HepG2 (cell line): ENCODE results near the gene KIF24. TPM values are rescaled to one million over a fixed set of nuclear protein-coding genes. Genes with fewer than 3 reads are reported as not detected.
A peak's percentile ranks its signal among the peaks of the same experiment; 100 is the strongest.

Experiments
- EP300 ChIP-seq, 3 experiments: sonication (generic) in 1 of 3; formaldehyde crosslinking in 1 of 3; IDR thresholded peaks; 2 replicates each; pipeline versions ENCODE4 v1.5.1 to v1.6.1; 2011 to 2020; ENCODE audit warnings: low read depth in 2 of 3, low read length in 2 of 3, borderline replicate concordance in 1 of 3, improper control_type of control experiment in 1 of 3, mild to moderate bottlenecking in 1 of 3, missing genetic modification reagents in 1 of 3, moderate library complexity in 1 of 3
- HNF4G ChIP-seq, 2 experiments: sonication (generic) in 1 of 2; formaldehyde crosslinking in 1 of 2; IDR thresholded peaks; 2 replicates each; pipeline versions ENCODE4 v1.4.0 to v1.6.1; 2011 to 2020; ENCODE audit warnings: borderline replicate concordance in 2 of 2, low read depth in 2 of 2, mild to moderate bottlenecking in 2 of 2, low read length in 1 of 2, missing genetic modification reagents in 1 of 2, moderate library complexity in 1 of 2
- ISX ChIP-seq: sonication (generic); formaldehyde crosslinking; conservative IDR thresholded peaks from 2 replicates; pipeline ENCODE4 v1.5.0; 2020; ENCODE audit warnings: missing genetic modification reagents
- POLR2A ChIP-seq, 2 experiments: IDR thresholded peaks; 2 replicates each; pipeline ENCODE4 v1.6.1; 2011; ENCODE audit warnings: low read depth in 2 of 2, low read length in 2 of 2, mild to moderate bottlenecking in 1 of 2, moderate library complexity in 1 of 2; ENCODE audit not compliant: insufficient read depth in 1 of 2
- U2AF2 ChIP-seq: fragments of 200-400 bp; formaldehyde crosslinking; IDR thresholded peaks from 2 replicates; pipeline ENCODE4 v1.6.1; 2017; ENCODE audit warnings: low read depth, mild to moderate bottlenecking, low read length
- XBP1 ChIP-seq: sonication (generic); formaldehyde crosslinking; IDR thresholded peaks from 2 replicates; pipeline ENCODE4 v1.5.0; 2020; ENCODE audit warnings: missing genetic modification reagents
- ZBTB46 ChIP-seq: sonication (generic); formaldehyde crosslinking; IDR thresholded peaks from 2 replicates; pipeline ENCODE4 v1.4.0; 2020; ENCODE audit warnings: mild to moderate bottlenecking, missing genetic modification reagents, borderline replicate concordance
- ZMYM3 ChIP-seq: sonication (generic); formaldehyde crosslinking; IDR thresholded peaks from 2 replicates; pipeline ENCODE4 v1.5.1; 2020; ENCODE audit warnings: mild to moderate bottlenecking, missing genetic modification reagents
- ZNF503 ChIP-seq: sonication (generic); formaldehyde crosslinking; IDR thresholded peaks from 2 replicates; pipeline ENCODE4 v1.4.0; 2020; ENCODE audit warnings: missing genetic modification reagents
- polyA plus RNA-seq, 8 experiments: library from polyadenylated mRNA; depleted of rRNA in 3 of 8; stranded (reverse) in 7 of 8; unstranded in 1 of 8; fragments of >200 nt; fragmentation: Illumina TruSeq in 4 of 8; extraction: Trizol in 4 of 8; gene quantifications; 2 replicates each; pipeline versions ENCODE4 v1.2.1 to v1.2.3, GENCODE V29; 2011 to 2016; ENCODE audit warnings: low read depth in 4 of 8, missing spikeins in 1 of 8, mixed read lengths in 1 of 8; ENCODE audit not compliant: insufficient read depth in 1 of 8
- total RNA-seq, 5 experiments: library from RNA; depleted of rRNA; stranded (reverse); fragments of >200 nt; fragmentation: Illumina TruSeq; extraction: Trizol; gene quantifications; 2 replicates each; pipeline ENCODE4 v1.2.3, GENCODE V29; 2016; ENCODE audit warnings: low read depth in 1 of 5
- TF ChIP-seq, protein P1 (sequence below): fragments of 450-650 bp; IDR thresholded peaks from 2 replicates; pipeline ENCODE4 v1.6.1; 2017; ENCODE audit warnings: mild to moderate bottlenecking
- TF ChIP-seq, protein P2 (sequence below): sonication (generic); formaldehyde crosslinking; IDR thresholded peaks from 2 replicates; pipeline ENCODE4 v1.4.0; 2020; ENCODE audit warnings: missing genetic modification reagents, borderline replicate concordance
- TF ChIP-seq, protein P3 (sequence below): sonication (generic); formaldehyde crosslinking; IDR thresholded peaks from 2 replicates; pipeline ENCODE4 v1.5.1; 2020; ENCODE audit warnings: mild to moderate bottlenecking, missing genetic modification reagents, borderline replicate concordance

KIF24 gene
- total and polyA plus RNA-seq, 2 of the 13 experiments (the other 11 are each of a cell fraction or from before 2014, with no cell fraction given): 1.1 to 3.0 TPM

- TF ChIP-seq, protein P1, sequence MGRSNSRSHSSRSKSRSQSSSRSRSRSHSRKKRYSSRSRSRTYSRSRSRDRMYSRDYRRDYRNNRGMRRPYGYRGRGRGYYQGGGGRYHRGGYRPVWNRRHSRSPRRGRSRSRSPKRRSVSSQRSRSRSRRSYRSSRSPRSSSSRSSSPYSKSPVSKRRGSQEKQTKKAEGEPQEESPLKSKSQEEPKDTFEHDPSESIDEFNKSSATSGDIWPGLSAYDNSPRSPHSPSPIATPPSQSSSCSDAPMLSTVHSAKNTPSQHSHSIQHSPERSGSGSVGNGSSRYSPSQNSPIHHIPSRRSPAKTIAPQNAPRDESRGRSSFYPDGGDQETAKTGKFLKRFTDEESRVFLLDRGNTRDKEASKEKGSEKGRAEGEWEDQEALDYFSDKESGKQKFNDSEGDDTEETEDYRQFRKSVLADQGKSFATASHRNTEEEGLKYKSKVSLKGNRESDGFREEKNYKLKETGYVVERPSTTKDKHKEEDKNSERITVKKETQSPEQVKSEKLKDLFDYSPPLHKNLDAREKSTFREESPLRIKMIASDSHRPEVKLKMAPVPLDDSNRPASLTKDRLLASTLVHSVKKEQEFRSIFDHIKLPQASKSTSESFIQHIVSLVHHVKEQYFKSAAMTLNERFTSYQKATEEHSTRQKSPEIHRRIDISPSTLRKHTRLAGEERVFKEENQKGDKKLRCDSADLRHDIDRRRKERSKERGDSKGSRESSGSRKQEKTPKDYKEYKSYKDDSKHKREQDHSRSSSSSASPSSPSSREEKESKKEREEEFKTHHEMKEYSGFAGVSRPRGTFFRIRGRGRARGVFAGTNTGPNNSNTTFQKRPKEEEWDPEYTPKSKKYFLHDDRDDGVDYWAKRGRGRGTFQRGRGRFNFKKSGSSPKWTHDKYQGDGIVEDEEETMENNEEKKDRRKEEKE: no peak
- TF ChIP-seq ZBTB46 (CRISPR knock-in tag): no peak
- 0 out of 2 replicates have a peak, but pooled peaks have one; percentile 11 for TF ChIP-seq ZNF503
- no peak for TF ChIP-seq ZMYM3 (CRISPR knock-in tag)
- TF ChIP-seq, protein P2, sequence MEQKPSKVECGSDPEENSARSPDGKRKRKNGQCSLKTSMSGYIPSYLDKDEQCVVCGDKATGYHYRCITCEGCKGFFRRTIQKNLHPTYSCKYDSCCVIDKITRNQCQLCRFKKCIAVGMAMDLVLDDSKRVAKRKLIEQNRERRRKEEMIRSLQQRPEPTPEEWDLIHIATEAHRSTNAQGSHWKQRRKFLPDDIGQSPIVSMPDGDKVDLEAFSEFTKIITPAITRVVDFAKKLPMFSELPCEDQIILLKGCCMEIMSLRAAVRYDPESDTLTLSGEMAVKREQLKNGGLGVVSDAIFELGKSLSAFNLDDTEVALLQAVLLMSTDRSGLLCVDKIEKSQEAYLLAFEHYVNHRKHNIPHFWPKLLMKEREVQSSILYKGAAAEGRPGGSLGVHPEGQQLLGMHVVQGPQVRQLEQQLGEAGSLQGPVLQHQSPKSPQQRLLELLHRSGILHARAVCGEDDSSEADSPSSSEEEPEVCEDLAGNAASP (CRISPR knock-in tag): peak; percentile 28; the same call in 1 of the 2 replicates
- no peak for TF ChIP-seq HNF4G (IDR thresholded peaks at IDR 0.05; ENCODE audit: borderline replicate concordance, low read depth, low read length)
- no peak for TF ChIP-seq HNF4G (CRISPR knock-in tag; IDR thresholded peaks at IDR 0.05; ENCODE audit: borderline replicate concordance, low read depth)
- TF ChIP-seq EP300 (IDR thresholded peaks at IDR 0.05; ENCODE audit: low read depth in 2 of 2, low read length in 2 of 2): no peak
- TF ChIP-seq EP300 (CRISPR knock-in tag; IDR thresholded peaks at IDR 0.05; ENCODE audit: borderline replicate concordance): no peak
- TF ChIP-seq, protein P3, sequence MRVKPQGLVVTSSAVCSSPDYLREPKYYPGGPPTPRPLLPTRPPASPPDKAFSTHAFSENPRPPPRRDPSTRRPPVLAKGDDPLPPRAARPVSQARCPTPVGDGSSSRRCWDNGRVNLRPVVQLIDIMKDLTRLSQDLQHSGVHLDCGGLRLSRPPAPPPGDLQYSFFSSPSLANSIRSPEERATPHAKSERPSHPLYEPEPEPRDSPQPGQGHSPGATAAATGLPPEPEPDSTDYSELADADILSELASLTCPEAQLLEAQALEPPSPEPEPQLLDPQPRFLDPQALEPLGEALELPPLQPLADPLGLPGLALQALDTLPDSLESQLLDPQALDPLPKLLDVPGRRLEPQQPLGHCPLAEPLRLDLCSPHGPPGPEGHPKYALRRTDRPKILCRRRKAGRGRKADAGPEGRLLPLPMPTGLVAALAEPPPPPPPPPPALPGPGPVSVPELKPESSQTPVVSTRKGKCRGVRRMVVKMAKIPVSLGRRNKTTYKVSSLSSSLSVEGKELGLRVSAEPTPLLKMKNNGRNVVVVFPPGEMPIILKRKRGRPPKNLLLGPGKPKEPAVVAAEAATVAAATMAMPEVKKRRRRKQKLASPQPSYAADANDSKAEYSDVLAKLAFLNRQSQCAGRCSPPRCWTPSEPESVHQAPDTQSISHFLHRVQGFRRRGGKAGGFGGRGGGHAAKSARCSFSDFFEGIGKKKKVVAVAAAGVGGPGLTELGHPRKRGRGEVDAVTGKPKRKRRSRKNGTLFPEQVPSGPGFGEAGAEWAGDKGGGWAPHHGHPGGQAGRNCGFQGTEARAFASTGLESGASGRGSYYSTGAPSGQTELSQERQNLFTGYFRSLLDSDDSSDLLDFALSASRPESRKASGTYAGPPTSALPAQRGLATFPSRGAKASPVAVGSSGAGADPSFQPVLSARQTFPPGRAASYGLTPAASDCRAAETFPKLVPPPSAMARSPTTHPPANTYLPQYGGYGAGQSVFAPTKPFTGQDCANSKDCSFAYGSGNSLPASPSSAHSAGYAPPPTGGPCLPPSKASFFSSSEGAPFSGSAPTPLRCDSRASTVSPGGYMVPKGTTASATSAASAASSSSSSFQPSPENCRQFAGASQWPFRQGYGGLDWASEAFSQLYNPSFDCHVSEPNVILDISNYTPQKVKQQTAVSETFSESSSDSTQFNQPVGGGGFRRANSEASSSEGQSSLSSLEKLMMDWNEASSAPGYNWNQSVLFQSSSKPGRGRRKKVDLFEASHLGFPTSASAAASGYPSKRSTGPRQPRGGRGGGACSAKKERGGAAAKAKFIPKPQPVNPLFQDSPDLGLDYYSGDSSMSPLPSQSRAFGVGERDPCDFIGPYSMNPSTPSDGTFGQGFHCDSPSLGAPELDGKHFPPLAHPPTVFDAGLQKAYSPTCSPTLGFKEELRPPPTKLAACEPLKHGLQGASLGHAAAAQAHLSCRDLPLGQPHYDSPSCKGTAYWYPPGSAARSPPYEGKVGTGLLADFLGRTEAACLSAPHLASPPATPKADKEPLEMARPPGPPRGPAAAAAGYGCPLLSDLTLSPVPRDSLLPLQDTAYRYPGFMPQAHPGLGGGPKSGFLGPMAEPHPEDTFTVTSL: no peak
- no peak for TF ChIP-seq U2AF2
- TF ChIP-seq POLR2A (IDR thresholded peaks at IDR 0.05; ENCODE audit: insufficient read depth in 1 of 2, low read depth in 2 of 2, low read length in 2 of 2): peak; percentile 88 to 94
- TF ChIP-seq ISX: no peak
- TF ChIP-seq XBP1 (CRISPR knock-in tag): no peak
These were observed at the start of gene KIF24, which contains the start of gene NUDT2 (continued) for GRCh38 chr9:34328987-34329832.
